GM10248 (cell line): ENCODE data around the gene UBR2.
A peak's percentile ranks its signal among the peaks of the same experiment; 100 is the strongest.

Source experiments
- CTCF ChIA-PET: fragments of 300-600 bp; sonication (Branson Sonifier 250); formaldehyde crosslinking; extraction: SDS; loops from one replicate; lab custom pipeline; 2021; ENCODE audit warnings: antibody characterized with exemption; lab: Yijun Ruan, JAX
- POLR2A ChIA-PET: fragments of 350-650 bp; sonication (Branson Sonifier 250); formaldehyde crosslinking; extraction: SDS; loops from one replicate; lab custom pipeline; 2020; ENCODE audit warnings: antibody characterized with exemption; lab: Yijun Ruan, JAX
- DNase-seq: peaks from one replicate; pipeline ENCODE4 v3.0.0; 2012; ENCODE audit errors: extremely low spot score
- TF ChIP-seq, protein P1 (sequence below): IDR thresholded peaks from 2 replicates; pipeline ENCODE4 v1.5.1; 2012; ENCODE audit warnings: mild to moderate bottlenecking, low read depth; ENCODE audit errors: extremely low read depth, missing control alignments, control extremely low read depth

Gene UBR2

DNA sequence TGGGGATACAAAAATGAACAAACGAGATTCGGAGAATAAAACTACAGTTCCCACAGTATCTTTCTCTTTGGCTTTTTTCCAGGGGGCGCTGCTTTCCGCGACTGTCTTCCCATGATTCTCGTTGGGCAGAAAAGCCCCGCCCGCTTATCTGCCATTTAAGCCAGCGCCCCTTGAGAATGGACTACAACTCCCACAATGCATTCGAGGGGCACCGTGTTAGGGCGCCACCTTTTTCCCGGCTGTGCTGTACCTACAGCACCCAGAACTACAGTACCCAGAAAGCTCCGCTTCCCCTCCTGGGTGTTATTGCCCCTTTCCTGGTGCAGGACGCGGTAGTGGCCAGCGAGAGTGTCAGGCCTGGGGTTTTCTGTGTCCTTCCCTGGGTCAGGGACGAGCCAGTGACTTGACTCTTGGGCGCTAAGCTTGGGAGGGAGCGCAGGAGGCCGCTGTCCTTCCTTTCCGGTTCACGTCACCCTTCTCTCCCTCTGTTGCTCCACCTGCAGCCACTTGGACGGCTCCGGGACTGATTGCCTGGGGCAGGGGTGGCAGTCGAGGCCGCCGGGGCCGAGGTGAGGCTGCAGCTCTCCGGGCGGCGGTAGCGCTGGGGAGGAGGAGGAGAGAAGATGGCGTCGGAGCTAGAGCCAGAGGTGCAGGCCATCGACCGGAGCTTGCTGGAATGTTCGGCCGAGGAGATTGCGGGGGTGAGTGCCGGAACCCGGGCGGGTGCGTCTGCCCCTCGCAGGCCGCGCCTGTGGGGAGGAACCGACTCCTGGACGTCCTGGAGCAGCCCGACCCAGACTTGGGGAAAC, at the start of gene UBR2:
Gene UBR2, plus strand, starts transcription at position 333 of the 809 bp plus-strand sequence. Its CDS starts 291 bp downstream, at position 624.
- CTCF ChIA-PET = interaction anchor here (0.8 to 8.1 kb wide), 14 partner anchors 9 to 350 kb away, joined by 3 to 100 read pairs (median 6); partner anchors contain the start of gene TBCC
- TF ChIP-seq, protein P1, sequence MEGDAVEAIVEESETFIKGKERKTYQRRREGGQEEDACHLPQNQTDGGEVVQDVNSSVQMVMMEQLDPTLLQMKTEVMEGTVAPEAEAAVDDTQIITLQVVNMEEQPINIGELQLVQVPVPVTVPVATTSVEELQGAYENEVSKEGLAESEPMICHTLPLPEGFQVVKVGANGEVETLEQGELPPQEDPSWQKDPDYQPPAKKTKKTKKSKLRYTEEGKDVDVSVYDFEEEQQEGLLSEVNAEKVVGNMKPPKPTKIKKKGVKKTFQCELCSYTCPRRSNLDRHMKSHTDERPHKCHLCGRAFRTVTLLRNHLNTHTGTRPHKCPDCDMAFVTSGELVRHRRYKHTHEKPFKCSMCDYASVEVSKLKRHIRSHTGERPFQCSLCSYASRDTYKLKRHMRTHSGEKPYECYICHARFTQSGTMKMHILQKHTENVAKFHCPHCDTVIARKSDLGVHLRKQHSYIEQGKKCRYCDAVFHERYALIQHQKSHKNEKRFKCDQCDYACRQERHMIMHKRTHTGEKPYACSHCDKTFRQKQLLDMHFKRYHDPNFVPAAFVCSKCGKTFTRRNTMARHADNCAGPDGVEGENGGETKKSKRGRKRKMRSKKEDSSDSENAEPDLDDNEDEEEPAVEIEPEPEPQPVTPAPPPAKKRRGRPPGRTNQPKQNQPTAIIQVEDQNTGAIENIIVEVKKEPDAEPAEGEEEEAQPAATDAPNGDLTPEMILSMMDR = peak; percentile 27
- peak; percentile 92 for DNase-seq
- POLR2A ChIA-PET = interaction anchor here (0.6 to 0.9 kb wide), 2 partner anchors 221 to 1148 kb away, joined by 3 read pairs; no protein-coding TSS in a partner anchor

DNA sequence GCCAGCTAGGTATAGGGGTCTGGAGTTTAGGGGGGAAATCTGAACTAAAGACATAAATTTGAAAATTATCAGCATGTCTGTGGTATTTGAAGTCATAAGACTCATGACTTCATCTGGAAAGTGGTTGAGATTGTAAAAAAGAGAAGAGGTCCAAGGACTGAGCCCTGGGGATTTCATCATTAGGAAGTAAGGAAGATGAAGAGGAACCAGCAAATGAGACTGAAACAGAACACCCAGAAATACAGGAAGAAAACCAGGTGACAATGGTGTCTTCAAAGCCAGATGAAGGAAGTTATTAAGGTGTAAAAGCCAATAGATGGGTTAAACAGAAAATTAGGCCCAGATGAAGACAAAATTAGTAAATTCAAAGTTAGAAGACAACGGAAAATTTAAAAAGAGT, 49.1 kb upstream of the UBR2 start:
- POLR2A ChIA-PET = no interaction called here
- DNase-seq = no peak
- CTCF ChIA-PET = no interaction called here

DNA sequence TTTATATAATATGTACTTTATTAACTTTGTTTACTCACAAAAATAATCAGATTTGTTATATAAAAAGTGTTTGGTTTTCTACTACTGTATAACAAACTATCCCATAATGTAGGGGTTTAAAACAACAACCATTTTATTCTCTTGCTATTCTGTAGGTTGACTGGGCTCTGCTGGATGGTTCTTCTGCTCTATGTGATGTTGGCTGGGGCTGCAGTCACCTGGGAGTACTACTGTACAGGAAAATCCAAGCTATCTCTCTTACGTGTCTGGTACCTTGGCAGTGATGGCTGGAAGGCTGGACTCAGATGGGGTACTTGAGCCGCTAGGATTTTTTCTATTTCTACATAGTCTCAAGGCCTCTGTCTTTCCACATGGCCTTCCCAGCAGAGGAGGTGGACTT, 44.0 kb upstream of the UBR2 start:
- no peak for DNase-seq
- ChIA-PET POLR2A (no interaction called here), CTCF (interaction anchor here (3.6 to 7.8 kb wide), 3 partner anchors 10 to 28 kb away, joined by 16 to 57 read pairs (median 23); no protein-coding TSS in a partner anchor)
- TF ChIP-seq, protein P1 = no peak

More for the DNA sequence above, 49.1 kb upstream of the UBR2 start:
- TF ChIP-seq, protein P1 = no peak

DNA sequence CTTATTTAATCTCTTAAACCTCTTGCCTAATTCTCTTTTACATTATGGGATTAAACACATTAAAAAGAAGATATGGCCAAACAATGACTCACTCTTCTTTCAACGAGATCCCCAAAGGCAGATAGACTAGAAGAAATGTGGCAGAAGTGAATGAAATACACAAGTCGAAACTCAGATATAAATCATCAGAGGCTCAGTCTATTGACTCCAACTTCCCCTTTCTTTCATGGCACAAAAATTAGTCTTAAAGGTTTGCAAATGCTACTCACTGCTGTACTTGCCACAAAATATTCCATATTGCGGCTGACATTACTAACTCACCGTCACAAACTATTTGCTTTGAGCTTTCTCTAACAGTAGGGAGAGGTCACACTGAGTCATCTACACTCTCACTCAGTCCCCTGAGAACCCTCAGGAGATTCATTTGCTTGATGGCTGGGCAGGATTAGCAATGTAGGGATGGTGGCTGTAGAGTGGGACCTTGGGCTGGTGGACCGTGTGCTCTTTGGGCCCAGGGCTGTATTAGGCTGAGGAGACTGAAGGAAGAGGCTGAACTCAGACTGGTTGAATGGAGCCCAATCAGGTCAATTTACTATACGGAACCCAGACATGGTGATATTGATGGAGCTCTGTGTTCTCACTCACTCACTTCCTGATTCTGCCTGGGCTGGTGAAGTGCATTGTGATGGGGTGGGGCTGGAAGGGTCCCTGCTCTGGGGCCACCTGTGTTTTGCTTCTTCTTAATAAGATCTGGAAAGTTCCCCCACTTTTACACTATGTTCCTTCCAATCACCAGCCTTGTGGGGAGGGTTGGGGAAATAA, 42.8 kb upstream of the UBR2 start:
- CTCF ChIA-PET = interaction anchor here (1.0 to 7.8 kb wide), 7 partner anchors 10 to 260 kb away, joined by 3 to 57 read pairs (median 6); no protein-coding TSS in a partner anchor
- DNase-seq = no peak
- POLR2A ChIA-PET = no interaction called here
- TF ChIP-seq, protein P1 = no peak

DNA sequence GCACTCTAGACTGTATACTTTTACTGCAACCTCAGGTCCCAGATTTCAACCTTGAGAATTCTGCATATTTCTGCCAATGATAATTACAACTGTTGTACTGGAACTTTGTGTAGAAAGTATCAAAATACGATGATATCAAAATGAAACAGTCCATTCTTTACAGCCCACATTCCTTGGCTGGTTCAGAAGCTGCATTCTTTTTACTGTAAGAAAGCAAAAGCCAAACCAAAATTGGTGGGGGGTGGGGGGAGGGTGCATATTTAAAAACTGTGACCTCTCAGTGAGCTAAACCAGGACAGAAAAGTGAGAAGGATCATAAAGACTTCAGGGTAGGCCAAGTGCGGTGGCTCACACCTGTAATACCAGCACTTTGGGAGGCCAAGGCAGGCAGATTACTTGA, 41.8 kb upstream of the UBR2 start:
- TF ChIP-seq, protein P1 = no peak
- no peak for DNase-seq
- CTCF ChIA-PET = interaction anchor here (1.6 to 7.8 kb wide), 4 partner anchors 10 to 307 kb away, joined by 3 to 57 read pairs (median 14); no protein-coding TSS in a partner anchor
- POLR2A ChIA-PET = no interaction called here
